ENCODE results near the gene L3MBTL1. TPM values are rescaled to one million over a fixed set of nuclear protein-coding genes. Genes with fewer than 3 reads are reported as not detected.

The L3MBTL1 gene
- total RNA-seq, 4 donors from 2014 or later: 10.9 to 152 (median 23.1) TPM

DNA sequence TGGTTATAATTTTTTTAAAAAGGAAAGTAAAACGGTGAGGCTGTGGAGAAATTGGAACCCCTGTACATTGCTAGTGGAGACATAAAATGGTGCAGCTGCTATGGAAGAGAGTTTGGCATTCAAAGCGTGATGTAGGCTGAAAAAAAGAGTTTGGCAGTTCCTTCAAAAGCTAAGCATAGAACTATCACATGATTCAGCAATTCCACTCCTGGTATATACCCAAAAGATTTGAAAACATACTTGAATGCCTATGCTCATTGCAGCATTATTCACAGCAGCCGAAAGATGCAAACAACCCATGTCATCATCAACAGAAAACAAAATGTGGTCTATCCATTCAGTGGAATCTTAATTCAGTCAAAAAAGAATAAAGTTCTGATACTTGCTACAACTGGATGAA is 46.9 kb downstream of the L3MBTL1 start:
- no peak overlapping the region for H3K4me3 ChIP-seq
- peaks cover 5 to 47% (median 24%) of the 10 kb centered on the region in 4 donors for H3K4me1 ChIP-seq
- no peak for DNase-seq
- 68 to 75% methylated on average over 3 of the region's 3 CpGs for WGBS, 2 donors (ENCODE audit: low coverage in 1 of 2)
- H3K9me3 ChIP-seq: no peaks in the 10 kb centered on the region
- H3K27ac ChIP-seq: no peak overlapping the region
- in situ Hi-C loops (cut with MboI; ENCODE audit: low pct_ligation_motif_present in 1 of 4, low pct_unique_long_range_greater_than_20kb in 1 of 4, low sequenced_read_pairs in 3 of 4): no loop called here
- intact Hi-C loops (cut with DNase I; ENCODE audit: low total_unique reads): no loop called here
- no peaks in the 10 kb centered on the region for H3K27me3 ChIP-seq
- TF ChIP-seq POLR2A (IDR thresholded peaks at IDR 0.05): no peak
- no peak for TF ChIP-seq EP300 (IDR thresholded peaks at IDR 0.05; ENCODE audit: low read depth)
- TF ChIP-seq POLR2AphosphoS5 (IDR thresholded peaks at IDR 0.05): no peak
- TF ChIP-seq, protein P1, sequence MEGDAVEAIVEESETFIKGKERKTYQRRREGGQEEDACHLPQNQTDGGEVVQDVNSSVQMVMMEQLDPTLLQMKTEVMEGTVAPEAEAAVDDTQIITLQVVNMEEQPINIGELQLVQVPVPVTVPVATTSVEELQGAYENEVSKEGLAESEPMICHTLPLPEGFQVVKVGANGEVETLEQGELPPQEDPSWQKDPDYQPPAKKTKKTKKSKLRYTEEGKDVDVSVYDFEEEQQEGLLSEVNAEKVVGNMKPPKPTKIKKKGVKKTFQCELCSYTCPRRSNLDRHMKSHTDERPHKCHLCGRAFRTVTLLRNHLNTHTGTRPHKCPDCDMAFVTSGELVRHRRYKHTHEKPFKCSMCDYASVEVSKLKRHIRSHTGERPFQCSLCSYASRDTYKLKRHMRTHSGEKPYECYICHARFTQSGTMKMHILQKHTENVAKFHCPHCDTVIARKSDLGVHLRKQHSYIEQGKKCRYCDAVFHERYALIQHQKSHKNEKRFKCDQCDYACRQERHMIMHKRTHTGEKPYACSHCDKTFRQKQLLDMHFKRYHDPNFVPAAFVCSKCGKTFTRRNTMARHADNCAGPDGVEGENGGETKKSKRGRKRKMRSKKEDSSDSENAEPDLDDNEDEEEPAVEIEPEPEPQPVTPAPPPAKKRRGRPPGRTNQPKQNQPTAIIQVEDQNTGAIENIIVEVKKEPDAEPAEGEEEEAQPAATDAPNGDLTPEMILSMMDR (IDR thresholded peaks at IDR 0.05): no peak
- H3K36me3 ChIP-seq: no peaks in the 10 kb centered on the region

DNA sequence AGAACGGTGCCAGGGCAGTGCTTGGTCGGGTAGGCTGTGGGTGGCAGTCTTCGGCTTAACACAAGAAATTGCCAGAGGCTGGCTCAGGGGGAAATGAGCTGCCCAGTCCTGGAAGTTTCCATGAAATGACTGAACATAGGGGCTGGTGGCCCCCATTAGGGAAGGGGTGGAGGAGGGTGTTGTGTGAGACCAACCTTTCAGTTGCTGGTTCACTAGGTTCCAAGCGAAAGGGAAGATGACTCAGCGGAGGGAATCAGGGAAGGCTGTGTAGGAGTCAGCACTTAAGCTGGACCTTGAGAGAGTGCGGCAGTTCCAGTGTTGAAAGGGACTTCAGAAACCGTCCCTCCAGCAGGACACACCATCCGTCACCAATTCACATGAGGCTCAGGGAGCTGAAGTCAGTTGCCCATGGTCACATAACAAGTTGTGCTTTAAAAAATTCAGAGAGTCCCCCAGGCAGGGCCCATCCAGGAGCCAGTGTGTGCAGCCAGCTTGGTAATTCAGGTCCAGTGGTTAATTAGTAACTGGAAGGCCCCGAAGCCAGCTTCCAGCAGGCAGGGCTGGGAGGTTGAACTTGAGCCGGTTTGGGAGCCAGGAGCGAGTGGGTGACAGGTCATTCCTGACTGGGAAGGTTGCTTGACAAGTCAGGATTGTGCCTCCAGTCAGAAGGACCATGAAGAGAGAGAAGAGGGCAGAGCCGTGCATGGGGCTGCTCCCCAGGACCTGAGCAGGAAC is 51.1 kb downstream of the L3MBTL1 start, which contains the start of gene SGK2:
Gene SGK2 (plus strand): TSS at position 616 of the 735 bp plus-strand sequence. CDS start 7,469 bp downstream, outside the sequence.
- DNase-seq: peak; percentile 88
- TF ChIP-seq POLR2A (IDR thresholded peaks at IDR 0.05): peak; percentile 91
- TF ChIP-seq, protein P1 (IDR thresholded peaks at IDR 0.05): no peak
- peak; percentile 74 to 94 (median 93) for TF ChIP-seq POLR2AphosphoS5 (IDR thresholded peaks at IDR 0.05)
- no peak for TF ChIP-seq EP300 (IDR thresholded peaks at IDR 0.05; ENCODE audit: low read depth)
- in situ Hi-C loops (cut with MboI; ENCODE audit: low pct_ligation_motif_present in 1 of 4, low pct_unique_long_range_greater_than_20kb in 1 of 4, low sequenced_read_pairs in 3 of 4) (no loop called here), intact Hi-C loops (cut with DNase I; ENCODE audit: low total_unique reads) (no loop called here)
- no peaks in the 10 kb centered on the region for H3K27me3 ChIP-seq
- H3K36me3 ChIP-seq: no peaks in the 10 kb centered on the region
- no peaks in the 10 kb centered on the region for H3K9me3 ChIP-seq
- peaks cover 5 to 31% (median 21%) of the 10 kb centered on the region in 4 donors for H3K4me1 ChIP-seq
- H3K4me3 ChIP-seq: peak within 1 kb of the TSS in 3 of 4 donors; percentile 17 to 42 (median 31)
- H3K27ac ChIP-seq: peak within 1 kb of the TSS; percentile 85 to 89 (median 87)
- 62% methylated on average over 12 of the region's 12 CpGs; no CpG with 5 or more reads in 1 of the 2 donors for WGBS, 2 donors (ENCODE audit: low coverage in 1 of 2)

DNA sequence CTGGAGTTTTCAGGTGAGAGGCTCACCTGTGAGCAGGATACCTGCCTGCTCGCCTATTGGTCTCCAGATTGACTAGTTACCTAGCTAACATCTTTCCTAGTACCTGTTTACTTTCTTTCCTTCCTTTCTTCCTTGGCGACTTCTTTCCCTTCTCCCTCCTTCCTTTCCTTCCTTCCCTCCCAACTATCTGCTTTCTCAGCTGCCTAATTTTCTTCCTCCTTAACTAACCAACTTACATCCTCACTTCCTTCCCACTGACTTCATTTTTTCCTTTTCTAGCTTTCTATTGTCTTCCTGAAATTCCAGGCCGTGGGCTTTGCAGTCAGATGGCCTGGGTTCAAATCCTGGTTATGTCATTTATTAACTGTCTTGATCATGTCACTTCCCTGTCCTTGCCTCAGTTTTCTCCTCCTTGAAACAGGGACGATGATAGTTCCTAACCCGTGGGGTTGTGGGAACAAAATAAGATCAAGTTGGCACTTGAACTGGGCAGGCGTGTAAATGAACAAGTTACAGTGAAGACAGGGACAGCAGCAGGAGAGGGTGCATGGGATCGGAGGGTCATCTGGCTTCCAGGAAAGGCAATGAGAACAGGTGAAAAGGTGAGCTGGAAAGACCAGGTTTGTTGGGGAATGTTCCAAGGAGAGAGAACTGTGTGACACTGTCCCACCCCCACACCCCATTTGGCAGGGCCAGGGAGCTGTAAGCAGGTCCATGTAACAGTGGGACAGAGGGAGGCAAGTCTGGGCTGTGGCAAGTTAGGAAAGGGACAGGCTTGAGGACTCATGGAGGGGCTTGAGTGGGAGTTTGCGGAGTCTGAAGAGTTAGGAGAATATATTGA is 51.9 kb downstream of the L3MBTL1 start:
- intact Hi-C loops (cut with DNase I; ENCODE audit: low total_unique reads): no loop called here
- Histone ChIP-seq H3K4me3 (peak overlapping the region in 3 of 4 donors; percentile 17 to 42 (median 31)), H3K4me1 (peaks cover 5 to 31% (median 21%) of the 10 kb centered on the region in 4 donors)

More for the DNA sequence above, 51.9 kb downstream of the L3MBTL1 start:
- 46 to 49% methylated on average over 8 of the region's 8 CpGs for WGBS, 2 donors (ENCODE audit: low coverage in 1 of 2)
- H3K27me3 ChIP-seq: no peaks in the 10 kb centered on the region
- no peaks in the 10 kb centered on the region for H3K9me3 ChIP-seq
- TF ChIP-seq POLR2AphosphoS5 (IDR thresholded peaks at IDR 0.05) (no peak), POLR2A (IDR thresholded peaks at IDR 0.05) (no peak), EP300 (IDR thresholded peaks at IDR 0.05; ENCODE audit: low read depth) (no peak)
- TF ChIP-seq, protein P1 (IDR thresholded peaks at IDR 0.05): no peak
- in situ Hi-C loops (cut with MboI; ENCODE audit: low pct_ligation_motif_present in 1 of 4, low pct_unique_long_range_greater_than_20kb in 1 of 4, low sequenced_read_pairs in 3 of 4): no loop called here
- H3K27ac ChIP-seq: peak overlapping the region; percentile 85 to 89 (median 87)
- H3K36me3 ChIP-seq: no peaks in the 10 kb centered on the region
- DNase-seq: no peak
